IMR-90 (cell line): ENCODE results near the gene ZNF385D.

Source experiments
- CEBPB ChIP-seq: IDR thresholded peaks from 2 replicates; pipeline ENCODE4 v1.6.1; 2012; ENCODE audit warnings: low read depth, low read length, improper control_type of control experiment
- POLR2A ChIP-seq: IDR thresholded peaks from 2 replicates; pipeline ENCODE4 v1.6.1; 2012; ENCODE audit warnings: mild to moderate bottlenecking, low read depth, low read length
- RAD21 ChIP-seq: IDR thresholded peaks from 2 replicates; pipeline ENCODE4 v1.6.1; 2012; ENCODE audit warnings: low read length, improper control_type of control experiment
- TF ChIP-seq, protein P1 (sequence below): conservative IDR thresholded peaks from 2 replicates; pipeline ENCODE4 v1.5.1; 2012; ENCODE audit warnings: mild to moderate bottlenecking, low read depth, low read length, improper control_type of control experiment
- TF ChIP-seq, protein P2 (sequence below): fragments of 150-350 bp; IDR thresholded peaks from 2 replicates; pipeline ENCODE4 v1.6.1; 2016; ENCODE audit warnings: low read depth, mild to moderate bottlenecking, low read length, moderate library complexity, borderline replicate concordance

DNA sequence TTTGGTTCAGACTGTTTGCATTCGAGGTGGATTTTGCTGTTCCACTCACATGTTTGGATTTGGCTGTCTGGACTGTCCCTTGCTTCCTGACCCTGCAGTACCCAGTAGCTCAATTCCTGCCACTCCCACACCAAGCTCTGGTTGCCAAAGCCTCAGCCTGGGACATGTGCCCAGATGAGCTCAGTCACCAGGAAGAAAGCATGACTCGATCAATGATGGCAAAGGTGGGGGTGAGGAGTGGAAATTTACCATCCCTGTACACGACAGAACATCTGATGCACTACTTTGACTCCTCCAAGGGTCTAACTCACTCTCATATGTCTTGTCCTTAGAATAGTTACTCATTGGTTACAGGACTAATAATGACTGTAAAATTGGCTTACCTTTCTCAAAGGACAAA is 45.2 kb downstream of the ZNF385D start:
- TF ChIP-seq, protein P1, sequence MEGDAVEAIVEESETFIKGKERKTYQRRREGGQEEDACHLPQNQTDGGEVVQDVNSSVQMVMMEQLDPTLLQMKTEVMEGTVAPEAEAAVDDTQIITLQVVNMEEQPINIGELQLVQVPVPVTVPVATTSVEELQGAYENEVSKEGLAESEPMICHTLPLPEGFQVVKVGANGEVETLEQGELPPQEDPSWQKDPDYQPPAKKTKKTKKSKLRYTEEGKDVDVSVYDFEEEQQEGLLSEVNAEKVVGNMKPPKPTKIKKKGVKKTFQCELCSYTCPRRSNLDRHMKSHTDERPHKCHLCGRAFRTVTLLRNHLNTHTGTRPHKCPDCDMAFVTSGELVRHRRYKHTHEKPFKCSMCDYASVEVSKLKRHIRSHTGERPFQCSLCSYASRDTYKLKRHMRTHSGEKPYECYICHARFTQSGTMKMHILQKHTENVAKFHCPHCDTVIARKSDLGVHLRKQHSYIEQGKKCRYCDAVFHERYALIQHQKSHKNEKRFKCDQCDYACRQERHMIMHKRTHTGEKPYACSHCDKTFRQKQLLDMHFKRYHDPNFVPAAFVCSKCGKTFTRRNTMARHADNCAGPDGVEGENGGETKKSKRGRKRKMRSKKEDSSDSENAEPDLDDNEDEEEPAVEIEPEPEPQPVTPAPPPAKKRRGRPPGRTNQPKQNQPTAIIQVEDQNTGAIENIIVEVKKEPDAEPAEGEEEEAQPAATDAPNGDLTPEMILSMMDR = no peak
- TF ChIP-seq, protein P2, sequence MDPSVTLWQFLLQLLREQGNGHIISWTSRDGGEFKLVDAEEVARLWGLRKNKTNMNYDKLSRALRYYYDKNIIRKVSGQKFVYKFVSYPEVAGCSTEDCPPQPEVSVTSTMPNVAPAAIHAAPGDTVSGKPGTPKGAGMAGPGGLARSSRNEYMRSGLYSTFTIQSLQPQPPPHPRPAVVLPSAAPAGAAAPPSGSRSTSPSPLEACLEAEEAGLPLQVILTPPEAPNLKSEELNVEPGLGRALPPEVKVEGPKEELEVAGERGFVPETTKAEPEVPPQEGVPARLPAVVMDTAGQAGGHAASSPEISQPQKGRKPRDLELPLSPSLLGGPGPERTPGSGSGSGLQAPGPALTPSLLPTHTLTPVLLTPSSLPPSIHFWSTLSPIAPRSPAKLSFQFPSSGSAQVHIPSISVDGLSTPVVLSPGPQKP = no peak
- TF ChIP-seq POLR2A = no peak
- TF ChIP-seq RAD21 = no peak
- TF ChIP-seq CEBPB = no peak
